ENCODE results near the gene ACSM2A. TPM values are rescaled to one million over a fixed set of nuclear protein-coding genes. Genes with fewer than 3 reads are reported as not detected.
"Not testable (repeated sequence)": the region's sequence is repeated elsewhere in the genome, so short reads cannot be mapped to it uniquely, and the experiment has no call there.

ACSM2A gene
- total RNA-seq, 2 experiments from 2014 or later: not detected

- intact Hi-C loops (cut with DNase I, micrococcal nuclease): no loop called here
- CTCF ChIA-PET: no interaction called here
- peaks cover 1% of the 10 kb centered on the region for H3K9me3 Mint-ChIP-seq
- Histone ChIP-seq H3K4me3 (ENCODE audit: low read length) (no peak overlapping the region), H3K36me3 (ENCODE audit: insufficient read depth, low read length) (no peaks in the 10 kb centered on the region), H3K9me3 (ENCODE audit: control insufficient read depth in 1 of 2, insufficient read depth in 1 of 2, low read length in 2 of 2) (no peaks in the 10 kb centered on the region), H3K27ac (ENCODE audit: low read depth in 1 of 2, low read length in 2 of 2) (no peak overlapping the region), H3K4me1 (ENCODE audit: insufficient read depth, low read length) (no peaks in the 10 kb centered on the region), H3K27me3 (ENCODE audit: control insufficient read depth in 1 of 2, insufficient read depth in 2 of 2, low read length in 2 of 2) (peaks cover 0 to 6% of the 10 kb centered on the region in 2 experiments)
- no peak overlapping the region for H3K27ac Mint-ChIP-seq
- peaks cover 10% of the 10 kb centered on the region for H3K27me3 Mint-ChIP-seq
- H3K36me3 Mint-ChIP-seq (ENCODE audit: low read depth): no peaks in the 10 kb centered on the region
- no peak for TF ChIP-seq CTCF (IDR thresholded peaks at IDR 0.05)
- ATAC-seq (ENCODE audit: poor library complexity) (no peak), DNase-seq (no peak)
- H3K4me3 Mint-ChIP-seq: no peak overlapping the region
- POLR2A ChIA-PET: no interaction called here
- no peaks in the 10 kb centered on the region for H3K4me1 Mint-ChIP-seq (ENCODE audit: low read depth)
These were observed 68.8 kb downstream of the ACSM2A start for GRCh38 chr16:20520103-20520502.

GRCh38 chr16:20531795-20532194 lies 80.5 kb downstream of the ACSM2A start:
- H3K4me3 Mint-ChIP-seq; intact Hi-C loops (cut with DNase I, micrococcal nuclease); H3K36me3 Mint-ChIP-seq (ENCODE audit: low read depth); POLR2A ChIA-PET; H3K9me3 Mint-ChIP-seq; H3K4me1 ChIP-seq (ENCODE audit: insufficient read depth, low read length); H3K27ac ChIP-seq (ENCODE audit: low read depth in 1 of 2, low read length in 2 of 2); H3K4me3 ChIP-seq (ENCODE audit: low read length); H3K9me3 ChIP-seq (ENCODE audit: control insufficient read depth in 1 of 2, insufficient read depth in 1 of 2, low read length in 2 of 2); ATAC-seq (ENCODE audit: poor library complexity); H3K4me1 Mint-ChIP-seq (ENCODE audit: low read depth); DNase-seq; H3K27ac Mint-ChIP-seq; CTCF ChIA-PET; H3K27me3 Mint-ChIP-seq; H3K27me3 ChIP-seq (ENCODE audit: control insufficient read depth in 1 of 2, insufficient read depth in 2 of 2, low read length in 2 of 2); H3K36me3 ChIP-seq (ENCODE audit: insufficient read depth, low read length): not testable (repeated sequence)

- H3K27me3 Mint-ChIP-seq: not testable (repeated sequence)
These were observed 81.0 kb downstream of the ACSM2A start for GRCh38 chr16:20532284-20532792.

GRCh38 chr16:20536669-20537068 lies 85.3 kb downstream of the ACSM2A start:
- H3K4me3 ChIP-seq (ENCODE audit: low read length); H3K36me3 ChIP-seq (ENCODE audit: insufficient read depth, low read length); H3K36me3 Mint-ChIP-seq (ENCODE audit: low read depth); H3K27me3 ChIP-seq (ENCODE audit: control insufficient read depth in 1 of 2, insufficient read depth in 2 of 2, low read length in 2 of 2); H3K4me1 Mint-ChIP-seq (ENCODE audit: low read depth); POLR2A ChIA-PET; H3K9me3 ChIP-seq (ENCODE audit: control insufficient read depth in 1 of 2, insufficient read depth in 1 of 2, low read length in 2 of 2); H3K27ac Mint-ChIP-seq; H3K4me3 Mint-ChIP-seq; intact Hi-C loops (cut with DNase I, micrococcal nuclease); H3K9me3 Mint-ChIP-seq; CTCF ChIA-PET; H3K27ac ChIP-seq (ENCODE audit: low read depth in 1 of 2, low read length in 2 of 2); H3K4me1 ChIP-seq (ENCODE audit: insufficient read depth, low read length); ATAC-seq (ENCODE audit: poor library complexity); DNase-seq: not testable (repeated sequence)
- H3K27me3 Mint-ChIP-seq: peaks cover 12% of the 10 kb centered on the region

More at GRCh38 chr16:20532284-20532792, 81.0 kb downstream of the ACSM2A start:
- H3K9me3 ChIP-seq (ENCODE audit: control insufficient read depth in 1 of 2, insufficient read depth in 1 of 2, low read length in 2 of 2); H3K9me3 Mint-ChIP-seq; POLR2A ChIA-PET; H3K36me3 Mint-ChIP-seq (ENCODE audit: low read depth); H3K27me3 ChIP-seq (ENCODE audit: control insufficient read depth in 1 of 2, insufficient read depth in 2 of 2, low read length in 2 of 2); ATAC-seq (ENCODE audit: poor library complexity); H3K4me3 ChIP-seq (ENCODE audit: low read length); CTCF ChIA-PET; H3K4me1 ChIP-seq (ENCODE audit: insufficient read depth, low read length); H3K27ac Mint-ChIP-seq; H3K4me3 Mint-ChIP-seq; H3K36me3 ChIP-seq (ENCODE audit: insufficient read depth, low read length); H3K27ac ChIP-seq (ENCODE audit: low read depth in 1 of 2, low read length in 2 of 2); H3K4me1 Mint-ChIP-seq (ENCODE audit: low read depth); intact Hi-C loops (cut with DNase I, micrococcal nuclease); DNase-seq: not testable (repeated sequence)

Other genes with a start within 250 kb of the ACSM2A start
- gene GP2, start 124.0 kb upstream of the ACSM2A start, total RNA-seq: not detected
- not detected for gene UMOD, start 98.8 kb upstream of the ACSM2A start, total RNA-seq
- not detected for gene PDILT, start 46.8 kb upstream of the ACSM2A start, total RNA-seq
- not detected for gene ACSM5, start 42.0 kb upstream of the ACSM2A start, total RNA-seq
- not detected for gene ACSM2B, start 124.8 kb downstream of the ACSM2A start, total RNA-seq
- under 1 TPM; 0.17 to 0.36 TPM for gene ACSM1, start 246.2 kb downstream of the ACSM2A start, total RNA-seq